GM19023 (cell line): ENCODE measurements around the gene ATP8A2.

Experiments
- ATAC-seq: cut with Tn5 transposase; IDR thresholded peaks from one replicate; pipeline ENCODE4 v1.9.1; 2021; ENCODE audit warnings: mild to moderate bottlenecking, moderate library complexity; ENCODE audit not compliant: unreplicated experiment

Gene ATP8A2

DNA sequence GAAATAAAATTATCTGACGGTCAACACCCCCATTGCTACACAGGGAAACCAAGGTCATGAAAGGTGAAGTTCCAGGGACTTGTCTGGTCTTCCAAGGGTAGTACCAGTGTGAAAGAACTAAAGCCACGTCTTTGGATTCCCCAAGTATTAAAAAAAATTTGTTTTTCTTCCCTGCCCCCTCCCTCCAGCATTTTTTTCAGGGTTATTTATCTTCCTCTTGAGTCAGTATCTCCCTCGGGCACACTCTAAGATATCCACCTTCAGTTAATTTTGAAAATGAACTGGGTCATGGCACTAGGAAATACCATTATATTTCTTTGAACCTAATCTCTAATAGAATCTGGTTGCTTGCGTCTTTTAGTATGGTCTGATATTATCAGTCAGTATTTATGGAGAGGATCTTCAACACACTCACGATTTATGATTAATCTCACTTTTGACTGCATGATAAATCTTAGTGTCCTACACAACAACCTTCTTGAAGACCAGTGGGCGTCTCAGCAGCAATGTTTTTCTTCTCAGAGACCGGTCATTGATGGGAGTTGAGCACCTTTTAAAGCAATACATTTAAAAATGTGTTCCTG, 9.1 kb downstream of the ATP8A2 start:
- no peak for ATAC-seq

DNA sequence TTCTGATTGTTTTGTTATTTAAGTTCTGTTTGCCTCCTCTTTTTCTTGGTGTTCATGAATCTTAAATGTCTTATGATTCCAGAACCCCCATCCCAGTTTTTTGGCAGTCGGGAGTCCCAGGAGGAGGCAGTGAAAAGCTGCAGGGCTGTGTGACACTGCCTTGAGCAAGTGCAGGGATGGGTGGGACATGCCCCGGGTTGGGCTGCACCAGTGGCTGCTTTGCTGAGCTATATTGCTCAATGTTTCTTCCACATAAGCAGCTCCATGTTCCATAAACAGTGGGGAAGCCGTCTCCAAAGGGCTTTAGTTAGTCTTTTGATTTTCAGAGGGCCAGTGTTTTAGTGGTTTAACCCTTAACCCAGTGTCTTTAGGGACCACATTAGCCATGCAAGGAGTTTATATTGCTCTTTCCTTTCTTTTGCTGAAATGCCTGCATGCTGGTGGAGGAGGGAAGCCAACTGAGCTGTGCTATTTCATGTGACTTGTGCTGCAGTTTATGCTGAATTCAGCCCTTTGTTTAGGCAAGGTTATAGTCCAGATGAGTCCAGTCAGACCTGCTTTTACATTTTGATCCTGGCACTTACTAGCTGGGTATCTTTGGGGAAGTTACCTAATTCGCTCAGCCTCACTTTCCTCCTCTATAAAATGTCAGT, 13.1 kb downstream of the ATP8A2 start:
- no peak for ATAC-seq

DNA sequence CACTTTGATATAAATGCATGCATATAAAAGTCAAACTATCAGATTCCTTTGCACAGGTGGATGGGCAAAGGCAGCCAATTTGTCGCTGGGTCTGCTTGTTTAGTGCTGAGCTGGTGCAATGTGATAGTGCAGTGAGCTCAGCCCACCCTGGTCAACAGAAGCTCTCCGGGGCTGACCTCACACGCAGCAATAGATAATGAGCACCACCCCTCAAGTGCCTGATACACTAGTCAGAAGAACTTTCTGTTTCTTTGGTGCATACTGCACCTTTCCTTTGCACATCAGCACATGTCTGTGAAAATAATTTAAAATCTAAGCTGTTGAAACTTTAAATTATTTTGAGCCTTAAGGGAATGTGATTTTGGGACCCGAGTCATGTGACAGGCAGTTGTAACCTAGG, 20.2 kb downstream of the ATP8A2 start:
- ATAC-seq: no peak

DNA sequence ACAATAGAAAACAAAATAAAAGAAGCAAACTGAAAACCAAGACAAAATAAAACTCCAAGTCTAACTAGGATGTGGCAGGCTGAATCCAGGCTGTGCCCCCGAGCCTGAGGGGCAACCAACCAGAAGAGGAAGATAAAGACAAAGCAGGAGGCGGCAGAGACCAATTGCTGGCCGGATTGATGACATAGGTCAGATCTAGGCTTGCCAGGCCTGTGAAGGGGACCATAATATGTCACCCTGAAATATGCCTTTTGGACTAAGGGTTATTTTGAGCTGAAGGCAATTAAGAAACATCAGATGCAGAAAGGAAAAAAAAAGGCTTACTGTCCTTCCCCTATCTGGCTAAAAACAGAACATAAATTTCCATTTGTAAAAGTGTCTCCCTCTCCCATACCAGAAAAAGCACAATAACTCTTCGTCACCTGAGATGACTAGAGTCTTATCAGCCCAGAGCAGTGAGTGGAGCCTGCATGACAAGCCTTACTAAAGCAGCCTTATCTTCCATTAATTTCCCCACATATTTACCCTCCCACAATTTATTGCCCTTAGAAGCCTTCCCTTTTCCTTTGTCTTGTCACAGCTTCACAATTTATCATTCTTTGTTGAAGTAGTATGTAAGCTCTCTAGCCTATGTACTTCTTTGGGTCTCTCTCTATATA, 22.8 kb downstream of the ATP8A2 start:
- ATAC-seq: no peak

DNA sequence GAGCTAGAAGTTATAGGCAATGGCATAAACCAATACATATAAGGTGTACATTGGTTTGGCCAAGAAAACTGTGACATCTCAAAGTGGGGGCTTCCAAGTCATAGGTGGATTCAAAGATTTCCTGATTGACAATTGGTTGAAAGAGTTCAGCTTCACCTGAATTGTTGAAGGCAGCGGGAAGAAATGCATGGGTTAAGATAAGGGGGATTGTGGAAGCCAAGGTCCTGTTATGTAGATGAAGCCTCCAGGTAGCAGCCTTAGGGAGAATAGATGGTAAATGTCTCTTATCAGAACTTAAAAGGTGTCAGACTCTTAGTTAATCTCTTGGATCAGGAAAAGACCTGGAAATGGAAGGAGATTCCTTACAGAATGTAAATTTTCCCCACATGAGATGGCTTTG, 26.0 kb downstream of the ATP8A2 start:
- ATAC-seq: no peak

DNA sequence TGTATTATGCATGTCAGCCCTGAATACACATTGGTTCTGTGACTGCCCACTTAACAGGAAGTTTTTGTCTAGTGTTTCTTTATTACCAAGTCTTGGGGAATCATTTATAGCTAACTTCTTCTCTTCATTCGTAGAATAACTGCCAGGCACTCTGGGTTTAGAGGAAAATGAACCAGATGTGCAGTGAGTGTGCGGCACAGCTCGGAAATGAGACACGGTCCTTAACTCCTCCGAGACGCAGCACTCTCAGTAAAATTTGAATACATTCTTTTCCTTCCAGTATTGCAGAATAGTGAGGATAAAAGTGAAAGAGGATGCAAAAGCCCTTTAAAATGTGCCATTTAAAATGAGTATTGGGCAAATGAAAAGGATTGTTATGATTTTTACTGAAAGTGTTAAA, 29.2 kb downstream of the ATP8A2 start:
- no peak for ATAC-seq

DNA sequence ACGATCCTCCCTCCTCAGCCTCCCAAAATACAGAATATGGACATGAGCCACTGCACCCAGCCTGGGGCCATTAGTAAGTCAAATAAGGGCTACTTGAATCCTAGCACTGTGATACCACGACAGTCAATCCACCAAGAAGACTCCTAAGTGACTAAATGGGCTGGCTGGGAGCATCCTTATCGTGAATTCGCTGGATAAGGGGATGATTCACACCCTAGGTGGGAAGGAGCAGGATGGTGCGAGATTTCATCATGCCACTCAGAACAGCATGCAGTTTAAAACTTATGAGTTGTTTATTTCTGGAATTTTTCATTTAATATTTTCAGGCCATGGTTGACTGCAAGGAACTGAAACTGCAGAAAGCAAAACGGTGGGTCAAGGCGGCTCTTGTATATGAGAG, 30.2 kb downstream of the ATP8A2 start:
- ATAC-seq: no peak

DNA sequence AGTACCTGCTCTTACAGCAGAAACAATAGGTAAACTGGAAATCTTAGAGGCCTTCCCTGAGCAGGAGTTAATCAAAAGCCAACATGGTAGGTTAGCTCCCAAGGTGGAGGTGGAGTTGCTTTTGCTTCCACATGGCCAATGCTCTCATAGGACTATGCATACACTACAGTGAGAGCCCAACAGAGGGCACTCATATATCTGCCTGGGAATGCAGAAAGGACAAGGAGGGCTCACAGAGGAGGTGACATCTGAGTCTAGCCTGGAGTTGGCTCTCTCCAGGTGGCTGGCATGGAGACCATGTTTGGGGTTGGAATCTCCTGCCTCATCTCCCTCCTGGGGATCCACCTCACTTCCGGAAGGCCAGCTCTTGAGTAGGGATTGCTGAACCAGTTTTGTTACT, 34.6 kb downstream of the ATP8A2 start:
- ATAC-seq: no peak

DNA sequence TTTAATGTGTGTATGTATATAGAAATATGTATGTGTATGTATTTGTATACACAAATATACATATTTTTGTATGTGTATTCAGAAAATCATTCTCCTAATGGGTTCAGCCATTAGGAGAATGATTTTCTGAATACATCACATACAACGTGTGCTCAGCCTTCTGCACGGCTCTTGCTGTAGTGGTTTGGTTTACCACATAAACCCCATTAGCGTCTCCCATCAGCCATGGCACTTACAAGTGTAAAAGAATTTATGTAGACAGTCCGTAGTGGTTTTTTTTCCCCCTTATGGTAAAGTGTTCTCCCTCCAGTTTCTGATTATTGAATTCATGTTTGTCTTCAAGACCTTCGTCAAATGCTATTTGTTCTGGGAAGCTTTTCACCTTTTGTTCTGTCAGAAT, 38.2 kb downstream of the ATP8A2 start:
- no peak for ATAC-seq

DNA sequence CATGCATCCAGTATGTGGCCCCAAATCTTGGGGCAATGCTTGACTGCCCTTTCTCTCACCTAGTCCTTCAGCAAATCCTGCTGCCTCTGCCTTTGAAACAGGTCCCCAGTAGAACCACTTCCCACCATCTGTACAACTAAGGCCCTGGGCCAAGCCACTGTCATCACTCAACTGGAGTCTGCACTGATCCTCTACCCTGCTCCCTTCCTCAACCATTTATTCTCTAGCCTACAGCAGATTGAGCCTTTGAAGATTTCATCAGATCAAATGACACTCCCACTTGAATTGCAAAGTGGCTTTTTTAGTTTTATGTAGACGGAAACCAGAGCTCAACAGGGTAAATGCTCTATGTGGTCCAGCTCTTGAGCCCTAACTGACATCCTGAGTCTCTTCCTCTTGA, 43.5 kb downstream of the ATP8A2 start:
- no peak for ATAC-seq

DNA sequence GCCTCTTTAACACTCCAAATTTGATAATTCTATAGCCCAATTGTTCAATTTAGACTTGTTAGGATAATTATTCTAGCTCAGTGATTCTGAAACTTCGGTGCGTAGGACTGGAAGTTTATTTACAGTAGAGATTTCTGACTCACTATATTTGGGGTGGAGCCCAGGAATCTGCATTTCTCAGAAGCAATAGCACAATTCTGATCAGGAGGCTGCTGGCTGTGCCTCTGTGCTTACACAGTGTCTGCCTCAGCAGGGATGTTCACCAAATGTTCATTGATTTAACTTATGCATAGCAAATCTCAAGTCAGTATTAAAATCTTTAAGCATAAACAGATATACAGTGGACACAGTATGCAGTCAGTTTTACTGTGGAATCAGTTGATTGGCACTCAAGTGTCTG, 45.8 kb downstream of the ATP8A2 start:
- no peak for ATAC-seq

DNA sequence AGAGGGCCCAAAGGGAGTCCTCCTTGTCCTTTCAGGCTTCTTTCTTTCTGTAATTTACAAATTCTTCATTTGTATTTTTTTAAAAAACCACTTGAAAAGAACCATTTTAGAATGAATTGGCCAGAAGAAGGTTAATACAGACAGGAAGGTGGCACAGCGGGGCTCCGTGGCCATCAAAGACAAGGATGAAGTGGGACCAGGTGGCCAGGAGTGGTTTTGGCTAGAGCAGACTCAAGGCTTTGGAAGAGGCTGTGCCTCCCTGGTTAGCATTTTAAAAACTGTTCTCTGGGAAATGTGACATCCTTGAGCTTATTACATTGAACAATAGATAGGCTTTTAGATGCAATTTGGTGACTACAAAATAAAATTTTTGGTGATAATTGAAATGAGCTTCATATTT, 48.4 kb downstream of the ATP8A2 start:
- ATAC-seq: no peak

DNA sequence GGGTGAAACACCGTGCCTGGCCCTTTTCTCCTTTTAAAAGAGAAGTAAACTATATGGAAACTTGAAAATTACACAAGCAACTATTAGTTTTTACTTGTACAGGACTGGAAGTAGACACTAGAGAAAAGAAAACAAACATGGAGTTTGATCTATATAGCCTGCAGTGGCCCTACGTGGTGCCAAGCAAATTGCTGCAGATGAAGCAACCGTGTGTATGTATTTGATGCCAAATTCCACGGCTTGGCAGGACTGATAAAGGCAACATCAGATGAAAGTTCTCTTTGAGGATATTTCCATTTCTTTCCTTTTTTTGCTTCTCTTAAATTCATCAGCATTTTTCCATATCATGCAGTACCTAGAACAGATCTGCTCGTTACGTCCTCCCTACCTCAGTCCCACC, 49.8 kb downstream of the ATP8A2 start:
- no peak for ATAC-seq

DNA sequence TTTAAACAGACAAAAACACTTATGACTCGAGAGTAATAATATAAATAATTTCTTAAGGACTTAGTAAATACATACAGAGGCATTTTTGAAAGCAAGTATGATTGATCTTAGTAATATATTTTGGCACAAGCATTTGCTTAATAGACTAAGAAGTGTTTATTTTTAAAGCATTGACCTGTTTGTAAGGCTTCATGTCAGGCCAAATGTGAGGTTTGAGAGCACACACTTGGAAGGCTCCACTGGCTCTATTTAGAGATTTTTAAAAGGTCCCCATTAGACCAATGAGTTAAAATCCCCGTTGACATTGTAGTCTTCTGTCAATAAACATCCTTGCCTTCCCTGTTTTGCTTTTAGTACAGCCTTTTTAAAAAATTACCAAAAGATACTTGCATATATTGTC, 50.4 kb downstream of the ATP8A2 start:
- ATAC-seq: no peak

DNA sequence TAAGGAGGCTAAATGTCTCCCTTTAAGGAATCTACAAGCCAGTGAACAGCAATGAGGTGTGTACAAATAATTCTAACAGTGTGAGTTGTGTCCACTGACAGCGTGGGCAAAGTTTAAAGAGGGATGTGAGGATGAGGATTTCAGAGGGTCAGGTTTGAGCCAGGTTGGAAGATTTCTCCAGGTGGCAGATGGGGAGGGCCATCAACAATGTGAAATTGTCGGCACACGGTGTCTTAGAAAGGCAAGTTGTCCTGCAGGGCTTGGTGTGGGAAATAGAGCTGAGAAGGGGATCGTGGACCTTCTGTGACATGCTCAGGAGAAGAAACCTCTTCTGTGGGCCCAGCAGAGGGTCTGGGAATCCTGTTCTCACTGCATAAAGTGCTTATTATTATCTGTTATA, 52.1 kb downstream of the ATP8A2 start:
- no peak for ATAC-seq

DNA sequence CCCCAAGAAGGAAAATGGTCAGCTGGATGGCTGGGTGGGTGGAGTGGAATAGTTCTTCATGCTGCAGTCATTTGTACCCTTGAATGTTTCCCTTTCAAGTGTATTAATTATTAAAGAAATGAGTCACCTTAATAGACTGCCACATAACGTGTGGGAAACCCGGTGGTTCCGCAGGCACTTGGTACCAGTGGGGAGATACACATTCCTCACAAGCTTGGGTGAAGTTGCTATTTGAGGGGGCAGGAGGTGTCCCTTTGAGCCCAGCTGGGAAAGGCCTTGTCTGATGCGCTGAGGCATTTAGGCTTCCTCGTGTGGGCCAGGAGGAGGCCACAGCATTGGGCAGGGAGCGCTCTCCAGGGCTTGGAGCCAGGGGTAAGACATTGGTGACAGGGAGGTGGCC, 57.7 kb downstream of the ATP8A2 start:
- no peak for ATAC-seq

DNA sequence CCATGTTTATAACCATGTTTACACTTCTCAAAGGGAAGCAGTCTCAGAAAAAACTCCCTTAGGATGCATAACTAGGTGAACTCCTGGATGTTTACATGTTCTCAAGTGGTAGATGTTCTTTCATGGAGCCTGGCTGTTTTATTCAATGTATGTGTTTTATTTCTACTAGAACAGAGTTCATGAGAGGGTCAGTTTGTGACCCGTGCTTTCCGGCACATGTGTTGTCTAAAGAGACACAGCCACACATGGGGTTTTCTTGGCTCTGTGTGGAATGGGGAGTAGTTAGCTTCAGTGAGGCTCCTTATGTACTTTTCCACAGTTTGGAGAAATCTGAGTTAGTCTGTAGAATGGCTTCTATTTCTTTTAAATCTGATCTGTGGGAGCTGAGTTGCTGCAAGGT, 60.9 kb downstream of the ATP8A2 start:
- ATAC-seq: no peak

DNA sequence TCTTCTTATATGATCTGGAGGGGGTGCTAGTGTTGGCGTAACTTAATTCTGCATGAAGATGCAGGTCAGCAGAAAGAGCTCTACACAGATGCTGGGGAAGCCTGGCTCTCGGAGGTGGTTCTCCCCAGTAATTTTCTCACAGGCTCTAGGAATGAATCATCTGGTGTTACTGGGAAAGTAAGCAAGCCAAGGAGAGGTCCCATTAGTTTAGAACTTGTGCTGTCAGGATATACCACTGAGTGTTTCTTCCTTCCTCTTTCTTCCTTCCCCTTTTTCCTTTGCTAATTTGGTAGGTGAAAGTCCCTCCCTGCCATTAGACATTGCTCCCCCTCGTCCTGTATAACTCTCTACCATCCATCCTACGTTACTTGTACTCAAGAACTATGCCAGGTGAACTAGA, 68.3 kb downstream of the ATP8A2 start:
- ATAC-seq: no peak

DNA sequence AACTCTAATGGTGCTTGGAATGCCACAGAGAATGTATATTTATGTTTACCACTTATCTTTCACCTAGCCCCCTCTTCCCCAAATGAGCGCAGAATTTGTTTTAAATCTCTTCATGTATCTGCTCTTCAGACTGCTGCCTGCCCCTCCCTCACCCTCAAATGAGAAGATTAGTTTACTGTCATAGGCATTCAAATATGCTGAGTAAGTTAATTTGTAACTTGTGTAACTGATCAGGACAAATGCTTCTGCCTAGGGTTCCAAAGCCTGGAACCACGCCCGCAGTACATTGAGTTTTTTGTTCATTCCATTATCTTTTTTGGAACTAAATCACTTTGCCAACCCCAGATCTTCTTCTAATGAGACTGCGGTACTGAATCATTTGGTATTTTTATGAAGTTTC, 74.5 kb downstream of the ATP8A2 start:
- no peak for ATAC-seq

DNA sequence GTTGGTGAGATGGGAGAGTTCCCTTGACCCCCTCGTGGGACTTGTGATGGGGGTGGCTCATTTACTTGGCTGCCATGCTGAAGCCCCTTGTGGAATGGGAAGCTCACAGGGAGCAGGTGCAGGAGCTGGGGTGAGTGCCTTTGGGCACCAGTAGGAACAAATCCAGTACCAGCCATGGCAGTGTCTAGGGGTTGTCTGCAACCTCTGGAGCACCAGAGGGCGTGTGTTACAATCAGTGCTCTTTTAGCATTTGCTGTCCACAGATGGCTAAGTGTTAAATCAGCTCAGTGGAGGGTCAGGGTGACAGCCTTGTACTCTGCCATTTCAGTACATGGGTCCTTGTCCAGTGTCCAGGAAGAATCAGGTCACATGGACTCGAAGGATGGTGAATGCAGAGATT, 75.6 kb downstream of the ATP8A2 start:
- ATAC-seq: no peak

DNA sequence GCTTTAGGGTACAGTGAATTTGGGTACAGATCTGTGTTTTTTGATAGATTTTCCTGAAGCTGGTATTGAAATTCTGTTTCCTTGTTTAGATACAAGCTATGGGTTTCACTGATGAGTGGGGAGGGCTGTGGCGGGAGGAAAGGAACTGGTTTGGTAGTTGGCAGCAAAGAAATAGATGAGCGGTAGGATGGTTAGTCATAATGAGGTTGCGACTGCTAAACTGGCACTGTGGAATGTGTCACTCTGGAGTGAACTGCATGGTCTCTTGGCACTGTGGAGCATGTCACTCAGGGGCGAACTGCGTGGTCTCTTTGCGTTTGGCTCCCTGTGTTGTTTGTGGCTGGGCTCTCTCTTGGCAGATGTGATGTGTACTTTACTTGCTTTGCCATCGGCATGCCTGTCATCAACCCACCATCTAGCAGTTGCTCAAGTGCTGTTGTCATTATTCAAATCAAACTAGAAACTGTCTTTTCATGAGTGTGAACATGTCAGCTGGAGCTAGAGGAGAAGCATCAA, 82.1 kb downstream of the ATP8A2 start:
- no peak for ATAC-seq

DNA sequence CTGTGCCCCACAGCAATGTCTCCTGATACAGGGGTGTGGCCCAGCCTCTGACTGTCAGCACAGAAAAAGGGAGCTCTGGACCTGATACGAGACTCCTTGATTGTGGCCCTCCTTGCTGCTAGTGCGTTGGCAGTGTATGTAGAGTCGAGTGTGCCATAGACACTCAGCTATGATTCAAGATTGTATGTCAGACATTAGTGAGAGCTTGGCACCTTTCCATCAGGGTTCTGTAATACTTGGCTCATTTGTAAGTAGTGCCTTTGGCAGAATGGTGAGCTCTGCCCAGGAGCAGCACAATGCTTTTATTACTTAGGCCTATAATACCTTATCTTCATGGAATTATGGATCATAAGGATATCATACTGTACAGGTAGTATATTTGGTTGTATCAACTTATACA, 83.4 kb downstream of the ATP8A2 start:
- ATAC-seq: no peak

DNA sequence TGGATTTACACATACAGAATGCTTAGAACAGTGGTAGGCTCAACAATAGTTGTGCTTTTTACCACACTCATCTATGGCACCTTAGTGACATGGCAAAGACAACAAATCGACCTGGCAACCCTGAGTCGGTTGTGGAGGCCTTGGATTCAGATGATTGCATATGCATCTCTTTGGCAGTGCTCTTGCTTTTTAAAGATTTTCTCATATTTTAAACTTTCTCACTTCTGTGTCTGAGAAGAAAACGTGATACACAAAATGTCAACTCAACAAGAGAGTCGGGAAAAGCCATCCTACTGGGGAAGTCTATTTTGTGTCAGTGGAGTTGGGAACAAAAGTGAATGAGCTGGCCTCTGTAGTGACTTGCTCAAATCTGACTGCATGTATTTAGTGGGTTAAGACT, 85.8 kb downstream of the ATP8A2 start:
- ATAC-seq: no peak
